Effector CD4-positive, alpha-beta T cell (primary cell): ENCODE results near the gene ITCH.
"Not testable (repeated sequence)": the region's sequence is repeated elsewhere in the genome, so short reads cannot be mapped to it uniquely, and the experiment has no call there.

Experiments
- DNase-seq: peaks from one replicate; pipeline ENCODE4 v3.0.0-alpha.2; 2020

ITCH gene

DNA sequence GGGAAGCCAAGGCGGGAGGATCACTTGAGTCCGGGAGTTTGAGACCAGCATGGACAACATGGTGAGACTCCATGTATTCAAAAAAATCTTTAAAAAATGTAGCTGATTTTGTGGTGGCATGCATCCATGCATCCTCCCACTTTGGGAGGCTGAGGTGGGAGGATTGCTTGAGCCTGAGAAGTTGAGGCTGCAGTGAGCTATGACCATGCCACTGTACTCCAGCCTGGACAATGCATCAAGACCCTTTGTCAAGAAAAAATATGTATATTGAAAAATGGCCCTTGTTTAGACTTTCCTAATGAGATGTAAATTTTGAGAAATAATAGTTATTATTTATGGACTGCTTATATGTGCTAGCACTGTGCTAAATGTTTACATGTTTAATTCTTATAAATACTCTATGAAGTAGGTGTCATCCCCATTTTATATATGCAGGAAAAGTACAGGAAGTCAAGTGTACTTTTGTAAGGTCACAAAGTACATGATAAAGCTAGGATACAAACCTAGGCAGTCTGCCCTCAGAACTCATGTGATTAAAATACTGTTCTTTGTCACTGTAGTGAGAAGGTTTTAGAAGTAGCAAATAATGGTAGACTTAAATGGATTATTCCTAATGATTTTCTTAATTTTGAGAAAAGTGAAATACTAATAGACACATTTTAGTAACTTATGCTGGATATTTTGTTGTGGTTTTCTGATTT is 58.8 kb downstream of the ITCH start:
- no peak for DNase-seq

DNA sequence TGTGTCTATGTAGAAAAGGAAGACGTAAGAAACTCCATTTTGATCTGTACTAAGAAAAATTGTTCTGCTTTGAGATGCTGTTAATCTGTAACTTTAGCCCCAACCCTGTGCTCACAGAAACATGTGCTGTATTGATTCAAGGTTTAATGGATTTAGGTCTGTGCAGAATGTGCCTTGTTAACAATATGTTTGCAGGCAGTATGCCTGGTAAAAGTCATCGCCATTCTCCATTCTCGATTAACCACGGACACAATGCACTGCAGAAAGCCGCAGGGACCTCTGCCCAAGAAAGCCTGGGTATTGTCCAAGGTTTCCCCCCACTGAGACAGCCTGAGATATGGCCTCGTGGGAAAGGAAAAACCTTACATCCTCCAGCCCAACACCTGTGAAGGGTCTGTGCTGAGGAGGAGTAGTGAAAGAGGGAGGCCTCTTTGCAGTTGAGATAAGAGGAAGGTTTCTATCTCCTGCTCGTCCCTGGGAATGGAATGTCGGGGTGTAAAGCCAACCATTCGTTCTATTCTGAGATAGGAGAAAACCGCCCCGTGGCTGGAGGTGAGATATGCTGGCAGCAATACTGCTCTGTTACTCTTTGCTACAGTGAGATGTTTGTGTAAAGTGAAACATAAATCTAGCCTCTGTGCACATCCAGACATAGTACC is 62.1 kb downstream of the ITCH start:
- DNase-seq, result not testable (repeated sequence)

- DNase-seq, result no peak
These were observed 63.0 kb downstream of the ITCH start for GRCh38 chr20:34426026-34426425.

GRCh38 chr20:34427331-34427730 is 64.3 kb downstream of the ITCH start:
- no peak for DNase-seq

- DNase-seq, result no peak
These were observed 64.7 kb downstream of the ITCH start for GRCh38 chr20:34427784-34428183.

DNA sequence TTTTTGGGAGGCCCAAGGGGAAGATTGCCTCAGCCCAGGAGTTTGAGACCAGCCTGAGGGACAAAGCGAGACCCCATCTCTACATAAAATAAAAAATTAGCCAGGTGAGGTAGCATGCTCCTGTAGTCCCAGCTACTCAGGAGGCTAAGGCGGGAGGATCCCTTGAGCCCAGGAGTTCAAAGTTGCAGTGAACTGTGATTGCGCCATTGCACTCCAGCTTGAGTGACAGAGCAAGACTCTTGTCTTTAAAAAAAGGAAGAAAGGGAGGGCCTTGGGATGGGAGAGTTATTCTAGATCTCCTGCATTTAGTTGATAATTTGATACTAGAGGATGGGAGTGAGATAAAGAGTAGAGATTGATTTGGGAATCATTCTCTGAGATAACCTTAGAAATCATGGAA is 68.1 kb downstream of the ITCH start:
- no peak for DNase-seq

- DNase-seq, result not testable (repeated sequence)
These were observed 69.6 kb downstream of the ITCH start for GRCh38 chr20:34432663-34433062.

DNA sequence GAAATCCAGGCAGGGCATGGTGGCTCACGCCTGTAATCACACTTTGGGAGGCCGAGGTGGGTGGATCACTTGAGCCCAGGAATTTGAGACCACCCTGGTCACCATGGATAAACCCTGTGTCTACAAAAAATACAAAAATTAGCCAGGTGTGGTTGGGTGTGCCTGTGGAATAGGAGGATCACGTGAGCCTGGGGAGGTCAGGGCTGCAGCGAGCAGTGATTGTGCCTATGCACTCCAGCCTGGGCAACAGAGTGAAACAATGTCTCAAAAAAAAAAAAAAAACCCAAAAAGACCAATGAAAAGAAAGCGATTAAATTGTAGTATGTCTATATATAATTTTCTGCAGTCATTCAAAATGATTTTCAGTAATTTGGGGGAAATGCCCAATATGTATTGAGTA is 70.3 kb downstream of the ITCH start:
- no peak for DNase-seq

- no peak for DNase-seq
These were observed 72.5 kb downstream of the ITCH start for GRCh38 chr20:34435589-34435988.

DNA sequence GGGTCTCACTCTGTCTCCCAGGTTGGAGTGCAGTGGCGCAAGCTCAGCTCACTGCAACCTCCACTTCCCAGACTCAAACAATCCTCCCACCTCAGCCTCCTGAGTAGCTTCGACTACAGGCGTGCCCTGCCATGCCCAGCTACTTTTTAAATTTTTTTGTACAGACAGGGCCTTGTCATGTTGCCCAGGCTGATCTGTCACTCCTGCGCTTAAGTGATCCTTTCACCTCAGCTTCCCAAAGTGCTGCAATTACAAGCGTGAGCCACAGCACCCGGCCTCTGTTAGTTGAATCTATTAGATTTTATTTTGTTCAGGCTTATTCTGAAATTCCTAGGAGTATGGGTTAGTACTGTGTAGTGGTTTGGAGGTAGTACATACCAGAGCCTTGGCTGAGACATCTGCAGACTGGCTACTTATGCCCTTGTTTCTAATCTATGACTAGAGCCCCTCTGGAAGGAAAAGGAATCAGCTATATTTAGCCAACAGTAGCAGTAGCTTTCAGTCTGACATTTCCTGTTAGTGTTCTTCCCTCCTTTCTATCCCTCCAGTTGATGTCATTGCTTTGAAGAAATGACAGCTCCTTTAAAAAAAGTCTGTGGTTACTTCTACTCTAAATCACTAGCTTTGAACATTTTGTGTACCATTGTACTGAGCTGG is 74.4 kb downstream of the ITCH start:
- no peak for DNase-seq

DNA sequence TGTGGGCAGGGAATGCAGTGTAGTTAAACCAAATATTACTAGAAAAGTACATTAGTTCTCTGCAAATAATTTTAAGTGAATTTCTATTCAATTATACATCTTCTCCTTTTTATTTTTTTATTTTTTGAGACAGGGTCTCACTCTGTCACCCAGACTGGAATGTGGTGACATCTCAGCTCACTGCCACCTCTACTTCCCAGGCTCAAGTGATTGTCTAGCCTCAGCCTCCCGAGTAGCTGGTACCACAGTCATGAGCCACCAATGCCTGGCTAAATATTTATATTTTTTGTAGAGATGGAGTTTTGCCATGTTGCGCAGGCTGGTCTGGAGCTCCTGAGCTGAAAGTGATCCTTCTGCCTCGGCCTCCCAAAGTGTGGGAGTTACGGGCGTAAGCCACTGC is 76.1 kb downstream of the ITCH start:
- no peak for DNase-seq

GRCh38 chr20:34441423-34441822 is 78.3 kb downstream of the ITCH start:
- not testable (repeated sequence) for DNase-seq

DNA sequence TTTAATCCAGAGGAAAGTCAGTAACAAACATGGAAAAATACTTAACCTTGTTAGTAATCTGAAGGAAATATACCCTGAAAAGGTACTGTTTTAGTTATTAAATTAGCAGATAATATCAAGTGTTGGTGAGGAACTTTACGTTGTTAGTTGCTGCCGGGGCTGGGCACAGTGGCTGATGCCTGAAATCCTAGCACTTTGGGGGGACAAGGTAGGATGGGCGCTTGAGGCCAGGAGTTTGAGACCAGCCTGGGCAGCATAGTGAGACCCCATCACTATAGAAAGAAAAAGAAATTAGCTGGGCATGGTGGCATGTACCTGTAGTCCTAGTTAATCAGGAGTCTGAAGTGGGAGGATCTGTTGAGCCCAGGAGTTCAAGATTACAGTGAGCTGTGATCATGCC is 80.5 kb downstream of the ITCH start:
- no peak for DNase-seq

DNA sequence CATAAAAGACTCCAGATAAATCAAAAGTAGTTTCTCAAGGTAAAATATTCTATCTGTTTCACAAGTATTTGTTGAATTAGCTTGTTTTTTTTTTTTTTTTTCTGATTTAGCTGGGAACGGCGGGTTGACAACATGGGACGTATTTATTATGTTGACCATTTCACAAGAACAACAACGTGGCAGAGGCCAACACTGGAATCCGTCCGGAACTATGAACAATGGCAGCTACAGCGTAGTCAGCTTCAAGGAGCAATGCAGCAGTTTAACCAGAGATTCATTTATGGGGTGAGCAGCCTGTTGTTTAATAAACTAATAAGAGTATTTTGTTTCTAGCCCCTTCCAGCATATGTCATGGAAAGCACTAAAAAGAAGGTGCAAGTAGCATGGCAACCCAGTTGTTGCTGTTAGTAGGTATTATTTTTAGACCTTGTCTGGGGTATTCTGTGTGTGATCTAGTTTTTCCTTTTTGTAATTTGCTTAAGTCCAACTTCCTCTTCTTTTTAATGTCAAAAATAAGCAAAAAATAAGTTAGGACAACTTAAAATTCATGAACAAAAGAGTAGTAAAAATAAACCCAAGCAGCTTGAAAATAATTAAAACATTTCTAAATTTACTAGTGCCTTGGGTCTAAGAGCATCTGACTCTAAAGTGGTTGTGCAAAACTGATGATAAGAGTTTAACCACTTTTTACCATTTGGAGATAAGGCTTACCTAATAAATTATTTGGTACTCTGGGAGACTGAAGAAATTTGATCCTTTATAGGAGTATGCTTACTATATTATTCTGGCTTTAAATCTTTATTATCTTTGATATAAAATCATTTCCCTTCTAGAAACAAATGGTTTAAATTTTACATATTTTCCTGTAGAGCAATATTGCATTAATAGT is 82.3 kb downstream of the ITCH start:
- no peak for DNase-seq

DNA sequence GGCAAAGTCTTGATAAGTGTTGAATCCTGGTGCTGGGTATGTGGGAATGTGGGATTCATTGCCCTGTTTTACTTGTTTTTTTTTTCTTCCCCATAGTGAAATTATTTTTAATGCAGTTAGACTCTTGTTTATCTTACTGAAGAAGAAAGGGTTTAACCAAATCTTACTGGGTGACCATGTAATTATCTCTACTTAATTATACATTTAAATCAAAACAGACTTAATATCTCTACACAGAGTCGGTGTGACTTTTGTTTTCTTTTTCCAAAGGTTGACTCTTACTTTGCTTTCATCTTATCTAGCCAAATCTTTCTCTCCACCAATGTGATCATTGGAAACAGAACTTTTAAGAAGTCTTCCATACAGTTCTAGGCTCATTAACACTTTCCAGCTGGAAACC is 85.4 kb downstream of the ITCH start:
- DNase-seq, result no peak

- DNase-seq, result no peak
These were observed 86.9 kb downstream of the ITCH start for GRCh38 chr20:34449674-34450592.

DNA sequence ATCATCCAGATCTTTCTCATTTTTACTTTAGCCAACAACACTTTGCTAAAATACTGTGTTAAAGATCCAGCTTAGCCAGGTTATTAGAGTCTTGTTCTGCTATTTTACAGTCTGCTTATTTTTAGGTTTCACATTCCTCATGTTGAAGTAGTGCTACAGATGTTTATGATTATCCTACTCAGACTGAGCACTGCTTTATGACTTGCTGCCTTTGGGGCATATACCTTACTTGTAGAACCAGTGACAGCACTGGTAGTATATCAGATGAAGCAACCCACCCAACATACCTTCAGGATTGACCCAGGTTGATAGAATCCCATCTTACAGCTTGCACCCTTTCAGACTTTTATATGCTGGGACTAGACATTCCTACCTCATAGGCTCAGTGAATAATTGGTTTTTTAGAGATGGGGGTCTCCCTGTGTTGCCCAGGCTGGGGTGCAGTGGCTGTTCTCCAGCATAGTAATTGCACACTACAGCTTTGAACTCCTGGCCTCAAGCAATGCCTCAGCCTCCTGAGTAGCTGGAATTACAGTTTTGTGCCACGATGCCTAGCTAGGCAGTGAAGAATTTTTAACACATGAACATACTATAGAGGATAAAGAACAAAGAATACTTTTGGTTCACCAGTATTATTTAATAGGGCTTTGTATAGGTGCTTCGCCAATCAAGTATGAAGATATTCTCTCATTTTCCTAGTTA is 89.4 kb downstream of the ITCH start:
- DNase-seq, result no peak

- no peak for DNase-seq
These were observed 95.6 kb downstream of the ITCH start for GRCh38 chr20:34458631-34459030.

DNA sequence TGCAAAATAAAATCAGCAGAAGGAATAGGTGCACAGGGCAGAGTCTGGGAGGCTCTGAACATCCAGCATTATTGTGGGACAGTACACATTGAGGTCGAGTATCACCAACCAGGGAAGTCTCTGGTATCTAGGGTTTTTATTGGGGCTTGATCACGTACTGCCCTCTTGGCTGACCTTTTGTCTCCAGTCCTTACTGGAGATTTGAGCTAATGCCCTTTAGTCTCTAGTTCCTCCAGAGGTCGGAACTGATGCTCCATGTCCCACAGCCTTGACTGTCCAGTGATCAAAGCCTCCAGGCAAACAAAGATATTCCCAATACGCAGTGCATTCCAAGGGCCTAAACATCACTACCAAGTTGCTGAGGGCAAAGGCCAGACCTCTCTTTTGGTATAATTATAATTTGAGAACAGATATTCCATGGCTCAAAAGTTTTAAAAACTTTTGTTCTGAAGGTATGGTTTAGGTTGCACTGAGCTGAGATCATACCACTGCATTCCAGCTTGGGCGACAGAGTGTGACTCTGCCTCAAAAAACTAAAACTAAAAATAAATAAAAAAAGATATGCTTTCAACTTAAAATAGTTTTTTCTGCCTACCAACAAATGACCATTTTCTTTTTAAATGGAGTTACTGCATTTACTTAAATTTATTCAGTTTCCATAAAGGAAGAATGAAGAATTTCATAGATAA is 96.3 kb downstream of the ITCH start:
- no peak for DNase-seq

DNA sequence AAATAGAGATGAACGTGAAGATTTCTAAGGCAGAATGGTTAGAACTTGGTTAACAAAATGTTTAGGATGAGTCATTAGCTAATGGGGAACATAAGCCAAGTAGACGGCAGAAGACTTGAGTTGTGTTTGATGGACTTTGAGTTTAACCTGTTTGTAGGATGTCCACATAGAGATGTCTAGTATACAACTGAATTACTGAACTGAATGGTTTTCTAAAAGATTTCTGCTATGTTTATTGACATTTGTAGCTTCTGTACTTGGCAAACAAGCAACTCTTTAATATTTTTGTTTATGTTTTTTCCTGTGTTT is 98.7 kb downstream of the ITCH start:
- DNase-seq, result no peak

DNA sequence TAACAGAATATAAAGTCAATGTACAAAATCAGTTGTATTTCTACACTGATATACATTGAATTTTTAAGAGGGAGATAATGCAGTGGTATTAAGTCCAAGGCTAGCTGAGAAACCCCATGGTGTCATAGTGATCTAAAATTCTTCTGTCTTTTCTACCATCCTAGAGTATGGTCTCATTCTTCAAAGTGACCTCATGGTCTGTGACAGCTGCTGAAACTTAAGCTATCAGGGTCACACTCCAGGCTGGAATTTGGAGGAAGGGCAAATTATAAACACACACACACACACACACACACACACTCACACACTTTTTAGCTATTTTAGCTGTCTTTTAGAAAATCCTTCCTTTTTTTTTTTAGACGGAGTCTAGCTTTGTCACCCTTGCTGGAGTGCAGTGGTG is 105.9 kb downstream of the ITCH start:
- no peak for DNase-seq
